Small intestine (tissue), 7 donors: ENCODE results near the gene FNTB. TPM values are rescaled to one million over a fixed set of nuclear protein-coding genes. Genes with fewer than 3 reads are reported as not detected.

ENCODE experiments used
- DNase-seq, 2 donors: peaks; one replicate each; pipeline versions ENCODE4 v3.0.0 to v3.0.0-alpha.2; 2013
- FAIRE-seq: peaks from 2 replicates; lab custom pipeline; 2012; peaks lifted over from hg19 to GRCh38; lab: Jason Lieb, UNC
- H3K27ac ChIP-seq, 3 donors: one replicate each; pipeline ENCODE4 v1.5.1; 2013; ENCODE audit warnings: low read length in 2 of 3, mild to moderate bottlenecking in 2 of 3, control low read depth in 1 of 3, inconsistent platforms in 1 of 3, low read depth in 1 of 3, moderate library complexity in 1 of 3
- H3K27me3 ChIP-seq, 3 donors: one replicate each; pipeline ENCODE4 v1.6.1; 2013; ENCODE audit warnings: low read length in 3 of 3, inconsistent platforms in 1 of 3; ENCODE audit not compliant: control insufficient read depth in 3 of 3, insufficient read depth in 3 of 3
- H3K36me3 ChIP-seq, 3 donors: one replicate each; pipeline ENCODE4 v1.6.1; 2013; ENCODE audit warnings: low read length in 3 of 3, inconsistent platforms in 1 of 3, low read depth in 1 of 3, mild to moderate bottlenecking in 1 of 3, moderate library complexity in 1 of 3; ENCODE audit not compliant: control insufficient read depth in 3 of 3, insufficient read depth in 2 of 3
- H3K4me1 ChIP-seq, 3 donors: one replicate each; pipeline ENCODE4 v1.6.1; 2013; ENCODE audit warnings: low read length in 2 of 3, inconsistent platforms in 1 of 3, low read depth in 1 of 3, mild to moderate bottlenecking in 1 of 3, moderate library complexity in 1 of 3; ENCODE audit not compliant: control insufficient read depth in 3 of 3, insufficient read depth in 2 of 3
- H3K4me3 ChIP-seq, 3 donors: one replicate each; pipeline ENCODE4 v1.5.1; 2013; ENCODE audit warnings: low read length in 3 of 3, control low read depth in 1 of 3, inconsistent platforms in 1 of 3, low read depth in 1 of 3, mild to moderate bottlenecking in 1 of 3, moderate library complexity in 1 of 3
- H3K9me3 ChIP-seq, 2 donors: one replicate each; pipeline ENCODE4 v1.6.1; 2013; ENCODE audit warnings: low read depth in 1 of 2, low read length in 1 of 2; ENCODE audit not compliant: control insufficient read depth in 2 of 2, insufficient read depth in 1 of 2
- WGBS, 3 donors: extraction: QIAGEN DNeasy Blood & Tissue Kit; methylation state at CpG; one replicate each; pipeline ENCODE4 v1.1.7; 2013; 5-methylcytosine and 5-hydroxymethylcytosine counted together
- polyA plus RNA-seq, 4 donors: library from polyadenylated mRNA; stranded (reverse) in 3 of 4; unstranded in 1 of 4; fragments of 200-250 nt in 3 of 4; fragments of 120-200 nt in 1 of 4; gene quantifications; one replicate each; pipeline versions ENCODE4 v1.2.1 to v1.2.3, GENCODE V29; 2013
- donor health status: healthy with polysubstance abuse.
- donor health status: control.
- donor health status: control.
- donor health status: Bipolar disorder and iron deficiency.
- donor health status: healthy.

Gene FNTB
- polyA plus RNA-seq, 4 donors, result 6.7 to 25.3 (median 8.7) TPM

GRCh38 chr14:64974563-64974962 is 12.1 kb upstream of the FNTB start:
- Histone ChIP-seq H3K4me3 (no peak overlapping the region), H3K9me3 (no peaks in the 10 kb centered on the region), H3K27ac (no peak overlapping the region), H3K27me3 (peaks cover 0 to 4% (median 0%) of the 10 kb centered on the region in 3 donors), H3K36me3 (no peaks in the 10 kb centered on the region), H3K4me1 (peaks cover 4 to 19% (median 9%) of the 10 kb centered on the region in 3 donors)
- DNase-seq (no peak), FAIRE-seq (no peak)
- 79 to 91% (median 89%) methylated on average over 8 of the region's 8 CpGs for WGBS, 3 donors

- Histone ChIP-seq H3K36me3 (no peaks in the 10 kb centered on the region), H3K27me3 (no peaks in the 10 kb centered on the region), H3K27ac (no peak overlapping the region), H3K4me3 (no peak overlapping the region), H3K9me3 (no peaks in the 10 kb centered on the region), H3K4me1 (peaks cover 0 to 8% (median 0%) of the 10 kb centered on the region in 3 donors)
- FAIRE-seq, result no peak
- peak in 1 of 2 donors; percentile 21 for DNase-seq
- WGBS, 3 donors, result 76 to 83% (median 79%) methylated on average over 5 of the region's 5 CpGs
These were observed 7.2 kb upstream of the FNTB start for GRCh38 chr14:64979336-64980074.

DNA sequence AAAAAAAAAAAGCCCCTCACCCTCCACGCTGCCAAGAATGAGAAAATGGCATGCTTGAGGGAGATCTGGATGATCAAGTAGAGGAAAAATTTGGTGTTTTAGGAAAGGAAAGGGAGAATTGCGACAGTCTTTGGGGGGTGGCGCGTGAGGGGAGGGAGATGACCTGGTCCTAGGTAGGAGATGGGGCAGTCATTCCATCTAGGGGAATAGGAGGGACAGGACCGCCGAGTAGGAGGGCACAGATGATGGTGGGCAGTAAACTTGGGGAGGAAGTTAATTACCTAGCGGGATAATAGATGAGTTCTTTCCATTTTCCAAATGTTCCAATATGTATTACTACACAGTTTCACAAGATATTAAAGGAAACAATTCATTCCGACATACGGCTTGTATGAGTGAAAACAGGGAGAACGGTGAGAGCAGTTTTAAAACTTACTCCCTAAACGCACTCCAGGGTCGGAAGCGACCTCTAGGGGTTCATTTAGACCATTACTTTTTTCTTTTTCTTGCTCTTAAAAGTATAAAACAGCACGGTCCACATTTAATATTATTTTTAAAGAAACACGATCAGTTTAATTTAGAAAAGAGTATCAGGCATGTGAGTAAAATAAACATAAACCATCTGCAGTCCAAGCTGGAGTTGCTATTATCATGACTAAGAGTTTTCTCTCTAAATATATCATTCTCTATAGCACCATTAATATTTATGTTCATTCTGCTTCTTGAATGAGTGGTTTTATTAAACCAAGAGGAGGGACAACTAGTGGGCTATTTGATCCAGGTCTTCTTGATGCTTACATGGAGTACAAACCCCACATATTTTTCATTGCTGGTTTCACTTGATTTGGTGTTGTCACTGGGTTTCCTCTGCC is 3.0 kb upstream of the FNTB start:
- DNase-seq (peak; percentile 66), FAIRE-seq (no peak)
- H3K27me3 ChIP-seq, result no peaks in the 10 kb centered on the region
- H3K36me3 ChIP-seq, result no peaks in the 10 kb centered on the region
- H3K4me3 ChIP-seq, result no peak overlapping the region
- H3K27ac ChIP-seq, result no peak overlapping the region
- H3K9me3 ChIP-seq, result no peaks in the 10 kb centered on the region
- peaks cover 2 to 11% (median 5%) of the 10 kb centered on the region in 3 donors for H3K4me1 ChIP-seq
- WGBS, 3 donors, result 8 to 11% (median 10%) methylated on average over 15 of the region's 15 CpGs

DNA sequence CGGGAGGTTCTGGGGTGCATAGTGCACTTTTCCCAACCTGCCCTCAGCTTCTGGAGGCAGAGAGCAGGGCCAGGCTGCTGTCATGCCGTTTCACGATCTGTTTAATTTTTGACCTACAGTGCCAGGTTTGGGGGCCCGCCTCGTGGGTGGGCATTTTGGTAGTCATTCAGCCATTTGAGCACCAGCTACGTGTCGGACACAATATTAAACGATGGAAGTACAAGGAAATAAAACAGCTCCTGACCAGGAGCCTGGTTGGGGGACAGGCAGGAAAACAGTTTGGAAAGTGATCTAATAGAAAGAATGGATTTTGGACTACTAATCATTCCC is 708 bp downstream of the FNTB start:
- Histone ChIP-seq H3K4me1 (peaks cover 2 to 6% (median 5%) of the 10 kb centered on the region in 3 donors), H3K36me3 (peaks cover 0 to 8% (median 0%) of the 10 kb centered on the region in 3 donors), H3K9me3 (no peaks in the 10 kb centered on the region), H3K27me3 (no peaks in the 10 kb centered on the region), H3K27ac (peak overlapping the region; percentile 62 to 97 (median 86)), H3K4me3 (peak overlapping the region; percentile 43 to 80 (median 64))
- WGBS, 3 donors, result 0 to 1% (median 1%) methylated on average over 8 of the region's 8 CpGs
- FAIRE-seq, result no peak
- DNase-seq, result no peak

DNA sequence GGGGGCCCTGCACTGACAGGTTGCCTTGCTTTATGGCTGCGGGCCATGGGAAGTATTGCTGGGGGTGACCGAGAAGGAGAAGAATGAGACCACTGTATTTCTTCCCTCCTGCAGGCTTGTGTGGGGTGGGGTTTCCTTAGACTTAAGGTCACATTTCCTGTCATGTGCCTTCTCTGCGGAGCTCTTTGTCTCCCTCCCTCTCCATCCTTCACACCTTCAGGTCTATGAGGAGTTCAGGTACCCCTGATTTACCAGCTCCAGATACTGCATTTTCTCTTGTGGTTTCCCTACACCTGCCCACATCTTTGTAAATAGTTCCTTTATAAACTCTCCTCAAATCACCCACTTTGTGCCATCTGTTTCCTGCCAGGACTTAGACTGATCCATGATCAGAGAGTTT is 3.6 kb downstream of the FNTB start:
- Histone ChIP-seq H3K4me1 (peaks cover 2 to 5% (median 3%) of the 10 kb centered on the region in 3 donors), H3K27ac (no peak overlapping the region), H3K4me3 (no peak overlapping the region), H3K36me3 (peaks cover 0 to 14% (median 0%) of the 10 kb centered on the region in 3 donors), H3K9me3 (no peaks in the 10 kb centered on the region), H3K27me3 (no peaks in the 10 kb centered on the region)
- FAIRE-seq (no peak), DNase-seq (no peak)
- WGBS, 3 donors, result 64 to 88% (median 65%) methylated on average over 3 of the region's 3 CpGs

DNA sequence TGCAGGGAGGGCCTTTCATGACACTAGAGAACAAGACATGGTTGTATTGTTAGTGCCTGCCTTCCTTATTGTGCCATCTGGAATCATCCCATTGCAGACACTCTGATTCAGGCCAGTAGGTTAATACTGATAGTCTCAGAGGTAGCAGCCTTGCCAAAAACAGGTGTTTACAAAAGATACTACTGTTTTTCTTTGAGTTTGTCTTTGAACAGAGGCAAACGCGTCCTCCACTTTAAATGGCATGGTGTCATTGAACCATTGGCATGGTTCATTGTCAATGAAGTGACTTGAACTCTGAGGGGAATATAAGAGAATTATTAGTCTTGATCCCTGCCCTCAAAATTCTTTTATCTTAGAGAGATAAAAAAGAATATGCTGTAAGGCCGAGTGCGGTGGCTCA is 4.2 kb downstream of the FNTB start:
- Histone ChIP-seq H3K27me3 (no peaks in the 10 kb centered on the region), H3K27ac (no peak overlapping the region), H3K4me1 (peaks cover 2 to 5% (median 3%) of the 10 kb centered on the region in 3 donors), H3K4me3 (no peak overlapping the region), H3K36me3 (peaks cover 0 to 14% (median 0%) of the 10 kb centered on the region in 3 donors), H3K9me3 (no peaks in the 10 kb centered on the region)
- FAIRE-seq, result no peak
- DNase-seq, result no peak
- WGBS, 3 donors, result 85 to 92% (median 88%) methylated on average over 4 of the region's 4 CpGs

DNA sequence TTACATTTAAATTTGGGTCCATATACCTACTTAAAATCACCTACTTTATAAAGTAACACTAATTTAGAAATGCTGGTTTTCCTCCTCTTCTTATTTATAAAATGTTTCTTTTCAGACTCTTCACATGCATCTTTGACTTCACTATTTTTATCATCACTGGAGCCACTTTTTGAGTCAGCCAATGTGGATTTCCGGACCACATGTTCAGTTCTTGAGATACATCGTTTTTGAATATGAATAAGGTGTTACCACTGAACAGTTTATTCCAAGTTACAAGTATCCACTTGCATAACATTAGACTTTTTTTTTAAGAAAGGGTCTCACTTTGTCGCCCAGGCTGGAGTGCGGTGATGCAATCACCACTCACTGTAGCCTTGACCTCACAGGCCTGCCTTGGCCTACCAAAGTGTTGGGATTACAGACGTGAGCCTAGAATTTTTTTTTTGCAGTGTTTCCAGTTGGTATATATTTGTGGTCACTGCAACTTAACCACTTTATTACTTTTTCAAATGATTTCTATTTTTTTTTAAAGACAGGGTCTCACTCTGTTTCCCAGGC is 5.7 kb downstream of the FNTB start:
- Histone ChIP-seq H3K27ac (no peak overlapping the region), H3K9me3 (no peaks in the 10 kb centered on the region), H3K27me3 (no peaks in the 10 kb centered on the region), H3K4me3 (no peak overlapping the region), H3K4me1 (peaks cover 0 to 2% (median 0%) of the 10 kb centered on the region in 3 donors), H3K36me3 (peaks cover 0 to 17% (median 0%) of the 10 kb centered on the region in 3 donors)
- FAIRE-seq (no peak), DNase-seq (no peak)
- WGBS, 3 donors, result 69 to 89% (median 81%) methylated on average over 5 of the region's 5 CpGs

- H3K27ac ChIP-seq, result no peak overlapping the region
- FAIRE-seq (no peak), DNase-seq (no peak)
- no peak overlapping the region for H3K4me3 ChIP-seq
- 96 to 100% (median 98%) methylated on average over 3 of the region's 3 CpGs for WGBS, 3 donors
- peaks cover 0 to 17% (median 0%) of the 10 kb centered on the region in 3 donors for H3K36me3 ChIP-seq
- no peaks in the 10 kb centered on the region for H3K9me3 ChIP-seq
- H3K4me1 ChIP-seq, result no peaks in the 10 kb centered on the region
- no peaks in the 10 kb centered on the region for H3K27me3 ChIP-seq
These were observed 6.7 kb downstream of the FNTB start for GRCh38 chr14:64993266-64993930.
